Fibroblast of skin of back (primary cell): Measurements from ENCODE around the gene FAM151B.

ENCODE experiments used
- DNase-seq: peaks from one replicate; pipeline ENCODE4 v3.0.0-alpha.2; 2013

The FAM151B gene

DNA sequence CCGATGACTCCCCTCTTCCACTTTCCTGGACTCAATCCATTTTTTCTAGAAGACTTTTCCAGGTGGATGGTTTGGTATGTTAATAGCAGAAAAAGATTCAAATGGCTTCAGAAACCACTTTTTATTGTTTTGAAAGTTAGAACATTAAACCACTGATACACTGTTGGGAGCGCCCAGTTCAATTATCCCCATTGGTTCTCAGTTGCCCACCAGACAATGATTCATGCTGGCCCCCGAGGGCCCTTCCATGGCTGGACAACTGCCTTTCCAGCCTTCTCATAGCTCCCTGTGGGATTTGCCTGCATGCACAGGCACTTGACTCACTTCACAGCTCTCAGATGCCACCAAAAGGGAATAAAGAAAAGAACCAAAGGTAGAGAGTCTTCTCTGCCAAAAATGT, 103.5 kb downstream of the FAM151B start:
- DNase-seq, result peak; percentile 27

DNA sequence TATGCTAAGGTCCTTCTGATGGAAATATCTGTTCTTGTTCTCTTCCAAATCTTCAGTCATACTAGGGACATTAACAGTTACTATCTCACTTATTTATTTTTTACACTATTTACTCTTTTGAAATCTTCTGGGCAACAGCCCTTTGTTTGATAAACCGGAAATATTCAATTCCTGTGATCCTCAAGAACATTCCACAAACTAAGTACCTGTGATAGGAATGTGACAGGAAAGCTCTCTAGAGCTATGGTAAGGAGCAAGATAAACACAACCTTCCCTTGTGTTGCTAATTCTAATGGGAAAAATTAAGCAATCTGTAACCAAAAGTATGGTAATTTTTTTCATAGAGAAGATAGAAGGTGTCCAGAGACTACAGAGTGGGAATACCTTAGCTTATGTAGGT, 104.2 kb downstream of the FAM151B start:
- DNase-seq, result no peak
